HepG2 (cell line): ENCODE results near the gene SBNO2. TPM values are rescaled to one million over a fixed set of nuclear protein-coding genes. Genes with fewer than 3 reads are reported as not detected.

ENCODE experiments used
- FOSL2 ChIP-seq: sonication (generic); formaldehyde crosslinking; IDR thresholded peaks from 2 replicates; pipeline ENCODE4 v1.4.0; 2020; ENCODE audit warnings: missing genetic modification reagents
- GABPA ChIP-seq, 2 experiments: IDR thresholded peaks; 2 replicates each; pipeline ENCODE4 v1.6.1; 2011 to 2016; ENCODE audit warnings: low read depth in 2 of 2, low read length in 1 of 2, missing biosample characterization in 1 of 2, missing genetic modification characterization in 1 of 2
- HNRNPL ChIP-seq: fragments of 200-400 bp; formaldehyde crosslinking; IDR thresholded peaks from 2 replicates; pipeline ENCODE4 v1.6.1; 2017; ENCODE audit warnings: mild to moderate bottlenecking, low read depth, low read length
- IKZF5 ChIP-seq: IDR thresholded peaks from 2 replicates; pipeline ENCODE4 v1.6.1; 2018; ENCODE audit warnings: missing genetic modification reagents, mild to moderate bottlenecking, missing compliant biosample characterization
- MAX ChIP-seq: IDR thresholded peaks from 2 replicates; pipeline ENCODE4 v1.6.1; 2012; ENCODE audit warnings: inconsistent platforms
- NRL ChIP-seq: sonication (generic); formaldehyde crosslinking; IDR thresholded peaks from 2 replicates; pipeline ENCODE4 v1.5.0; 2020; ENCODE audit warnings: missing genetic modification reagents, mild to moderate bottlenecking, moderate library complexity, borderline replicate concordance
- RARA ChIP-seq: IDR thresholded peaks from 2 replicates; pipeline ENCODE4 v1.6.1; 2016; ENCODE audit warnings: missing genetic modification reagents, missing compliant biosample characterization
- TEAD3 ChIP-seq: optimal IDR thresholded peaks from 2 replicates; pipeline ENCODE3; 2016; ENCODE audit warnings: borderline replicate concordance
- UBTF ChIP-seq: sonication (generic); formaldehyde crosslinking; IDR thresholded peaks from 2 replicates; pipeline ENCODE4 v1.4.0; 2020; ENCODE audit warnings: mild to moderate bottlenecking, missing genetic modification reagents
- ZBTB20 ChIP-seq: sonication (generic); formaldehyde crosslinking; IDR thresholded peaks from 2 replicates; pipeline ENCODE4 v1.8.1; 2023; ENCODE audit warnings: missing genetic modification reagents, low read depth, mild to moderate bottlenecking, borderline replicate concordance
- ZBTB33 ChIP-seq: sonication (generic); formaldehyde crosslinking; IDR thresholded peaks from 2 replicates; pipeline ENCODE4 v1.4.0; 2020; ENCODE audit warnings: missing genetic modification reagents
- ZBTB38 ChIP-seq: sonication (generic); formaldehyde crosslinking; IDR thresholded peaks from 2 replicates; pipeline ENCODE4 v1.5.1; 2020; ENCODE audit warnings: mild to moderate bottlenecking, missing genetic modification reagents
- ZMAT3 ChIP-seq: sonication (generic); formaldehyde crosslinking; conservative IDR thresholded peaks from 2 replicates; pipeline ENCODE4 v1.7.0; 2021; ENCODE audit warnings: missing genetic modification reagents
- ZNF281 ChIP-seq: sonication (generic); formaldehyde crosslinking; IDR thresholded peaks from 2 replicates; pipeline ENCODE4 v1.4.0; 2020; ENCODE audit warnings: missing genetic modification reagents, borderline replicate concordance
- ZNF335 ChIP-seq: sonication (generic); formaldehyde crosslinking; IDR thresholded peaks from 2 replicates; pipeline ENCODE4 v1.4.0; 2020; ENCODE audit warnings: missing genetic modification reagents
- ZNF574 ChIP-seq: sonication (generic); formaldehyde crosslinking; IDR thresholded peaks from 2 replicates; pipeline ENCODE4 v1.4.0; 2020; ENCODE audit warnings: missing genetic modification reagents
- polyA plus RNA-seq, 8 experiments: library from polyadenylated mRNA; depleted of rRNA in 3 of 8; stranded (reverse) in 7 of 8; unstranded in 1 of 8; fragments of >200 nt; fragmentation: Illumina TruSeq in 4 of 8; extraction: Trizol in 4 of 8; gene quantifications; 2 replicates each; pipeline versions ENCODE4 v1.2.1 to v1.2.3, GENCODE V29; 2011 to 2016; ENCODE audit warnings: low read depth in 4 of 8, missing spikeins in 1 of 8, mixed read lengths in 1 of 8; ENCODE audit not compliant: insufficient read depth in 1 of 8
- total RNA-seq, 5 experiments: library from RNA; depleted of rRNA; stranded (reverse); fragments of >200 nt; fragmentation: Illumina TruSeq; extraction: Trizol; gene quantifications; 2 replicates each; pipeline ENCODE4 v1.2.3, GENCODE V29; 2016; ENCODE audit warnings: low read depth in 1 of 5

SBNO2 gene
- total and polyA plus RNA-seq, 2 of the 13 experiments (the other 11 are each of a cell fraction or from before 2014, with no cell fraction given), result 8.6 to 10.4 TPM

GRCh38 chr19:1168572-1169410 lies 5.3 kb downstream of the SBNO2 start (continued):
- TF ChIP-seq IKZF5 (CRISPR knock-in tag) (peak; percentile 19; the same call in 1 of the 2 replicates), ZNF574 (CRISPR knock-in tag) (0 out of 2 replicates have a peak, but pooled peaks have one; percentile 15), RARA (CRISPR knock-in tag) (peak; percentile 44; the same call in 1 of the 2 replicates), ZMAT3 (0 out of 2 replicates have a peak, but pooled peaks have one; percentile 38), MAX (peak; percentile 56; the same call in 1 of the 2 replicates), UBTF (CRISPR knock-in tag) (peak; percentile 48; the same call in 1 of the 2 replicates), ZBTB20 (CRISPR knock-in tag) (0 out of 2 replicates have a peak, but pooled peaks have one; percentile 18), TEAD3 (CRISPR knock-in tag) (peak; percentile 20), ZNF335 (CRISPR knock-in tag) (peak; percentile 98), FOSL2 (CRISPR knock-in tag) (peak; percentile 56), ZNF281 (CRISPR knock-in tag) (peak; percentile 55; the same call in 1 of the 2 replicates), NRL (CRISPR knock-in tag) (peak; percentile 23; the same call in 1 of the 2 replicates), ZBTB38 (CRISPR knock-in tag) (peak; percentile 98), ZBTB33 (CRISPR knock-in tag) (peak; percentile 99), GABPA (IDR thresholded peaks at IDR 0.05; ENCODE audit: low read depth, low read length) (no peak), GABPA (CRISPR knock-in tag; IDR thresholded peaks at IDR 0.05; ENCODE audit: low read depth) (peak; percentile 53; the same call in 1 of the 2 replicates), HNRNPL (peak; percentile 83)
